Liver (tissue), 9 donors: ENCODE measurements around the gene P2RX3. TPM values are rescaled to one million over a fixed set of nuclear protein-coding genes. Genes with fewer than 3 reads are reported as not detected.

ENCODE experiments used
- DNase-seq: peaks from one replicate; pipeline ENCODE4 v3.0.0-alpha.2; 2017; ENCODE audit warnings: low spot score
- H3K27ac ChIP-seq, 2 donors: one replicate each; pipeline ENCODE4 v1.7.0; 2013; ENCODE audit warnings: inconsistent platforms in 2 of 2, low read length in 2 of 2, control low read depth in 1 of 2, low read depth in 1 of 2, mild to moderate bottlenecking in 1 of 2
- H3K27me3 ChIP-seq, 4 donors: one replicate each; pipeline versions ENCODE4 v1.6.1 to v1.7.0; 2013; ENCODE audit warnings: low read length in 3 of 4, inconsistent platforms in 1 of 4, mild to moderate bottlenecking in 1 of 4, moderate library complexity in 1 of 4; ENCODE audit not compliant: control insufficient read depth in 4 of 4, insufficient read depth in 4 of 4
- H3K36me3 ChIP-seq, 4 donors: one replicate each; pipeline versions ENCODE4 v1.6.1 to v1.7.0; 2013; ENCODE audit warnings: low read length in 3 of 4, mild to moderate bottlenecking in 3 of 4, low read depth in 1 of 4, moderate library complexity in 1 of 4; ENCODE audit not compliant: control insufficient read depth in 4 of 4, insufficient read depth in 3 of 4
- H3K4me1 ChIP-seq, 4 donors: one replicate each; pipeline versions ENCODE4 v1.6.1 to v1.7.0; 2013; ENCODE audit warnings: low read length in 3 of 4, mild to moderate bottlenecking in 3 of 4, moderate library complexity in 1 of 4; ENCODE audit not compliant: control insufficient read depth in 4 of 4, insufficient read depth in 4 of 4
- H3K4me3 ChIP-seq, 3 donors: one replicate each; pipeline versions ENCODE4 v1.6.1 to v1.7.0; 2013; ENCODE audit warnings: low read length in 3 of 3, control low read depth in 1 of 3, low read depth in 1 of 3, mild to moderate bottlenecking in 1 of 3
- H3K9ac ChIP-seq, 2 donors: one replicate each; pipeline ENCODE4 v1.7.0; 2013; ENCODE audit warnings: low read length in 2 of 2, mild to moderate bottlenecking in 2 of 2, moderate library complexity in 2 of 2, control low read depth in 1 of 2, low read depth in 1 of 2
- H3K9me3 ChIP-seq, 4 donors: one replicate each; pipeline versions ENCODE4 v1.6.1 to v1.7.0; 2013; ENCODE audit warnings: low read length in 3 of 4; ENCODE audit not compliant: control insufficient read depth in 4 of 4
- ATF3 ChIP-seq: IDR thresholded peaks from 2 replicates; pipeline ENCODE4 v1.6.1; 2016; ENCODE audit warnings: antibody characterized with exemption
- EGR1 ChIP-seq, 2 donors: IDR thresholded peaks; 2 replicates each; pipeline ENCODE4 v1.6.1; 2016 to 2018; ENCODE audit warnings: antibody characterized with exemption in 2 of 2, low read depth in 2 of 2
- FOXA1 ChIP-seq: IDR thresholded peaks from 2 replicates; pipeline ENCODE4 v1.6.1; 2016; ENCODE audit warnings: antibody characterized with exemption
- FOXA2 ChIP-seq: IDR thresholded peaks from 2 replicates; pipeline ENCODE4 v1.6.1; 2016; ENCODE audit warnings: antibody characterized with exemption
- GABPA ChIP-seq, 2 donors: IDR thresholded peaks in 1 of 2; conservative IDR thresholded peaks in 1 of 2; 2 replicates each; pipeline ENCODE4 v1.6.1; 2016; ENCODE audit warnings: antibody characterized with exemption in 2 of 2, mild to moderate bottlenecking in 1 of 2, moderate library complexity in 1 of 2
- HNF4A ChIP-seq, 2 donors: conservative IDR thresholded peaks; 2 replicates each; pipeline ENCODE4 v1.6.1; 2016; ENCODE audit warnings: antibody characterized with exemption in 2 of 2, mild to moderate bottlenecking in 2 of 2
- HNF4G ChIP-seq: IDR thresholded peaks from 2 replicates; pipeline ENCODE4 v1.6.1; 2016; ENCODE audit warnings: antibody characterized with exemption
- JUND ChIP-seq, 2 donors: IDR thresholded peaks; 2 replicates each; pipeline ENCODE4 v1.6.1; 2016; ENCODE audit warnings: antibody characterized with exemption in 2 of 2
- MAX ChIP-seq: IDR thresholded peaks from 2 replicates; pipeline ENCODE4 v1.6.1; 2016; ENCODE audit warnings: antibody characterized with exemption
- NR2F2 ChIP-seq: IDR thresholded peaks from 2 replicates; pipeline ENCODE4 v1.6.1; 2016; ENCODE audit warnings: antibody characterized with exemption
- RAD21 ChIP-seq, 2 donors: IDR thresholded peaks; 2 replicates each; pipeline ENCODE4 v1.6.1; 2016; ENCODE audit warnings: antibody characterized with exemption in 2 of 2, mild to moderate bottlenecking in 2 of 2
- REST ChIP-seq: IDR thresholded peaks from 2 replicates; pipeline ENCODE4 v1.6.1; 2016; ENCODE audit warnings: antibody characterized with exemption, mild to moderate bottlenecking
- RXRA ChIP-seq, 2 donors: IDR thresholded peaks; 2 replicates each; pipeline ENCODE4 v1.6.1; 2017 to 2018; ENCODE audit warnings: antibody characterized with exemption in 2 of 2, mild to moderate bottlenecking in 1 of 2
- TAF1 ChIP-seq: conservative IDR thresholded peaks from 2 replicates; pipeline ENCODE4 v1.6.1; 2016; ENCODE audit warnings: antibody characterized with exemption, mild to moderate bottlenecking
- ZBTB33 ChIP-seq: IDR thresholded peaks from 2 replicates; pipeline ENCODE4 v1.6.1; 2016; ENCODE audit warnings: antibody characterized with exemption
- WGBS: extraction: QIAGEN DNeasy Blood & Tissue Kit; methylation state at CpG from one replicate; pipeline ENCODE4 v1.1.7; 2013; 5-methylcytosine and 5-hydroxymethylcytosine counted together
- polyA plus RNA-seq, 2 donors: library from polyadenylated mRNA; stranded (reverse) in 1 of 2; unstranded in 1 of 2; fragments of 200-250 nt in 1 of 2; fragments of >200 nt in 1 of 2; fragmentation: Nextera tagmentation in 1 of 2; extraction: Ambion mirVana in 1 of 2; gene quantifications; one replicate each; pipeline versions ENCODE4 v1.2.1 to v1.2.3, GENCODE V29; 2013 to 2015
- total RNA-seq, 2 donors: library from RNA; depleted of rRNA; stranded (reverse); fragments of >200 nt; gene quantifications; one replicate each; pipeline ENCODE4 v1.2.3, GENCODE V29; 2014
- TF ChIP-seq, protein P1 (sequence below): fragments of 150-350 bp; IDR thresholded peaks from 2 replicates; pipeline ENCODE4 v1.5.1; 2017; ENCODE audit warnings: improper control_type of control experiment, low read depth, low read length; ENCODE audit not compliant: missing input control
- donor health status: healthy.
- donor health status: healthy.
- donor health status: healthy.
- donor health status: healthy.
- donor health status: healthy.

The P2RX3 gene
- total and polyA plus RNA-seq, 4 donors, result 0.18 to 0.33 (median 0.23) TPM

DNA sequence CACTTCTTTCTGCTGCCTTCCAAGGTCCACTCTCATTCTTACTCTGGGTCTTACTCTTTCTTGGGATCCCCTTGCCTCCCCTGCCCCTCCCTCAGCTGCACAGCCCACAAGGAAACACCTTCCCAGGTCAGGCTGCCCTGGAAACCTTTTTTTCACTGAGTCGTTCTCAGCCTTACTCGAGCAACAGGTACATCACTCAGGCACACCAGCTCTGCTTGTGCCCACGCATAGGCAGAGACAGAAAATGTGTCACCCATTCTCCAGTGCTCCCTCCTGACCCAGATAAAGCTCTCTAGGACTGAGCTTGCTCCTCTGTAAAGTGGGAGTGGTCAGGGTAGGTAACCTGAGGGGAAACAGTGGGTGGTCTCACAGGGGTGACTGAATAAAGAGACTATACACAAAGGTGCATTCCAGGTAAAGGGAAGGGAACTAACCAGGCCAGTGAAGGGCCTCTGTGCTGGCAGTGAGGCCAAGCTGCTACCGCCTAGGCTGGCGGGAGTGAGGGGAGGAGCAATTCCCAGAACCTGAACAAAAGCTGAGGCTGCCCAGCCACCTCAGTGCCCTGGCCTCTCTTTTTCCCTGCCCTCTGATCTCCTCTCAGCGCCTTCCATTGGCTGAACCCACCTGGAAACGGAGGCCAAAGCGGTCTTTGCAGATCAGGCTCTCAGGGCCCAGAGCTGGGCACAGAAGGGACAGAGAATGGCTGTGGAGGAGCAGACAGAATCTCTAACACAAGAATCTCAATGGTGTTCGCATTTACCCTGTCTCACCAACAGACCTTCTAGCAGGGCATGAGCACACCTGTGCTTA lies 26.9 kb downstream of the P2RX3 start:
- no peak for DNase-seq
- no peak overlapping the region for H3K27ac ChIP-seq
- H3K27me3 ChIP-seq, result no peaks in the 10 kb centered on the region
- no peaks in the 10 kb centered on the region for H3K36me3 ChIP-seq
- H3K9ac ChIP-seq, result no peak overlapping the region
- WGBS, result 89% methylated on average over 9 of the region's 9 CpGs
- no peaks in the 10 kb centered on the region for H3K4me1 ChIP-seq
- H3K4me3 ChIP-seq, result no peak overlapping the region
- TF ChIP-seq HNF4G, result no peak
- no peak for TF ChIP-seq JUND (IDR thresholded peaks at IDR 0.05)
- TF ChIP-seq, protein P1, sequence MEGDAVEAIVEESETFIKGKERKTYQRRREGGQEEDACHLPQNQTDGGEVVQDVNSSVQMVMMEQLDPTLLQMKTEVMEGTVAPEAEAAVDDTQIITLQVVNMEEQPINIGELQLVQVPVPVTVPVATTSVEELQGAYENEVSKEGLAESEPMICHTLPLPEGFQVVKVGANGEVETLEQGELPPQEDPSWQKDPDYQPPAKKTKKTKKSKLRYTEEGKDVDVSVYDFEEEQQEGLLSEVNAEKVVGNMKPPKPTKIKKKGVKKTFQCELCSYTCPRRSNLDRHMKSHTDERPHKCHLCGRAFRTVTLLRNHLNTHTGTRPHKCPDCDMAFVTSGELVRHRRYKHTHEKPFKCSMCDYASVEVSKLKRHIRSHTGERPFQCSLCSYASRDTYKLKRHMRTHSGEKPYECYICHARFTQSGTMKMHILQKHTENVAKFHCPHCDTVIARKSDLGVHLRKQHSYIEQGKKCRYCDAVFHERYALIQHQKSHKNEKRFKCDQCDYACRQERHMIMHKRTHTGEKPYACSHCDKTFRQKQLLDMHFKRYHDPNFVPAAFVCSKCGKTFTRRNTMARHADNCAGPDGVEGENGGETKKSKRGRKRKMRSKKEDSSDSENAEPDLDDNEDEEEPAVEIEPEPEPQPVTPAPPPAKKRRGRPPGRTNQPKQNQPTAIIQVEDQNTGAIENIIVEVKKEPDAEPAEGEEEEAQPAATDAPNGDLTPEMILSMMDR, result no peak
- no peak for TF ChIP-seq RXRA (IDR thresholded peaks at IDR 0.05)
- no peak for TF ChIP-seq HNF4A (conservative IDR thresholded peaks at IDR 0.05)
- no peak for TF ChIP-seq EGR1 (IDR thresholded peaks at IDR 0.05; ENCODE audit: low read depth in 2 of 2)
- no peak for TF ChIP-seq NR2F2
- no peak for TF ChIP-seq GABPA (IDR thresholded peaks at IDR 0.05 in 1 of 2, conservative IDR thresholded peaks at IDR 0.05 in 1 of 2)
- TF ChIP-seq REST, result no peak
- TF ChIP-seq ATF3, result no peak
- no peak for TF ChIP-seq MAX
- TF ChIP-seq FOXA2, result no peak
- H3K9me3 ChIP-seq, result no peaks in the 10 kb centered on the region

DNA sequence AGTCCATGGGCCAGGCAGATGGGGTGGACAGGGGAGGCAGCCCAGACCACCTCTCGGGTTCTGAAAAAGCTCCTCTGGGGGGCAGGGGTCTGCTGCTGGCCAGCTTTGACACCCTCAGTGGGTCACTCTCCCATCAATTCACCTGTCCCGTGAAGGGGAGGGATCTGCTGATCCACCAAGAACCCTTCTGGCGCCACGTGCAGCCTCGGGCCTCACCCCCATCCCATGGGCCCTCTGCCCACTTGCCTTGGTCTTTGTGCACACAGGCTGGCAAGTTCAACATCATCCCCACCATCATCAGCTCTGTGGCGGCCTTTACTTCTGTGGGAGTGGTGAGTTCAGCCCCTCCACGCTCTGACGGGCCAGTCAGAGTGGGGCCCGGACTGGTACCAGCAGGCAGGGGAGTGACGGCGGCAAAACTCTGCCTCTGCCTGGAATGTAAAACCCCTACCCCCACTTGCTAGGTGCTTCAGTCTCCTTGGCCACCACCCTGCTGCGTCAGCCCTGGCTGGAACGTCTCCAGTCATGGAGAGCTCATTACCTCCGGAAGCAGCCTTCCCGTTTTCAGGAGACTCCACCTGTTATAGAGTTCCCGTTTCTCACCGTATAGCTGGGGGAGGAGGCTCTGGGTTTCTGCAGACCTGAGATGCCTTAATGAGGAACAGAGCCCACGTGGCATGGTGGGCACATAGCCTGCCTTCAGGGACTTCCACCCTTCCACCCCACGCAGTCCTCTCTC lies 30.1 kb downstream of the P2RX3 start:
- H3K9me3 ChIP-seq, result no peaks in the 10 kb centered on the region
- no peaks in the 10 kb centered on the region for H3K27me3 ChIP-seq
- H3K9ac ChIP-seq, result no peak overlapping the region
- no peaks in the 10 kb centered on the region for H3K36me3 ChIP-seq
- H3K4me3 ChIP-seq, result no peak overlapping the region
- WGBS, result 77% methylated on average over 19 of the region's 19 CpGs
- no peak for TF ChIP-seq HNF4A (conservative IDR thresholded peaks at IDR 0.05)
- TF ChIP-seq JUND (IDR thresholded peaks at IDR 0.05), result no peak
- no peak for TF ChIP-seq RAD21 (IDR thresholded peaks at IDR 0.05)
- TF ChIP-seq FOXA1, result no peak
- no peak for TF ChIP-seq ZBTB33
- TF ChIP-seq REST, result no peak
- TF ChIP-seq TAF1, result no peak
- H3K27ac ChIP-seq, result no peak overlapping the region
- no peaks in the 10 kb centered on the region for H3K4me1 ChIP-seq
- no peak for DNase-seq
